ENCODE data around the gene CCDC9.

- TF ChIP-seq ZNF274 (IDR thresholded peaks at IDR 0.05; ENCODE audit: low read depth, low read length) (no peak), YY1 (IDR thresholded peaks at IDR 0.05; ENCODE audit: insufficient read depth, insufficient read length) (no peak), SUZ12 (IDR thresholded peaks at IDR 0.05; ENCODE audit: extremely low read depth, insufficient read depth, insufficient read length) (no peak)
Measured at GRCh38 chr19:47258434-47258833, 2.1 kb downstream of the CCDC9 start.
